ENCODE measurements around the gene CP. TPM values are rescaled to one million over a fixed set of nuclear protein-coding genes. Genes with fewer than 3 reads are reported as not detected.

The CP gene
- total and polyA plus RNA-seq, 2 experiments from 2014 or later, result 0.12 TPM; not detected in 1

DNA sequence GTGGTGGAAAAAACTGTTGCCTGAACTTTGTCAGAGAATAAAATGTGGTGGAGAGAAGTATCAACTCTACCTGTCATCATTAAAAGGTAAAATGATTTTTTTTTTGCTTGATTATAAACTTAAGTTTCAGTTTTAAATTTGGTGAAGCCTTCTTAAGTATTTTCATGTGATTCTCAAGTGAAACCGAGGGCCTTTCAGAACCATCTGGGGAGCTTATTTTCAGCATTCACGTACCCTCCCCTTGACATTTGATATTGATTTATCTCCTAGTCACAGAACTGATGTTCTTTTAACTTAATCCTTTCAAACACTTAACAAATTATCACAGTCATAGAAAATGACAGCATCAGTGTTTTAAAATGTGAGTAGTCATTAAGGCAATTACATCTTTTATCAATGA lies 53.7 kb downstream of the CP start:
- Histone ChIP-seq H3K9me3 (ENCODE audit: low read depth) (no peaks in the 10 kb centered on the region), H3K27me3 (no peaks in the 10 kb centered on the region), H3K4me3 (no peak overlapping the region), H3K4me1 (ENCODE audit: low read depth) (no peaks in the 10 kb centered on the region), H3K27ac (no peak overlapping the region), H3K36me3 (no peaks in the 10 kb centered on the region)
- TF ChIP-seq, protein P1, sequence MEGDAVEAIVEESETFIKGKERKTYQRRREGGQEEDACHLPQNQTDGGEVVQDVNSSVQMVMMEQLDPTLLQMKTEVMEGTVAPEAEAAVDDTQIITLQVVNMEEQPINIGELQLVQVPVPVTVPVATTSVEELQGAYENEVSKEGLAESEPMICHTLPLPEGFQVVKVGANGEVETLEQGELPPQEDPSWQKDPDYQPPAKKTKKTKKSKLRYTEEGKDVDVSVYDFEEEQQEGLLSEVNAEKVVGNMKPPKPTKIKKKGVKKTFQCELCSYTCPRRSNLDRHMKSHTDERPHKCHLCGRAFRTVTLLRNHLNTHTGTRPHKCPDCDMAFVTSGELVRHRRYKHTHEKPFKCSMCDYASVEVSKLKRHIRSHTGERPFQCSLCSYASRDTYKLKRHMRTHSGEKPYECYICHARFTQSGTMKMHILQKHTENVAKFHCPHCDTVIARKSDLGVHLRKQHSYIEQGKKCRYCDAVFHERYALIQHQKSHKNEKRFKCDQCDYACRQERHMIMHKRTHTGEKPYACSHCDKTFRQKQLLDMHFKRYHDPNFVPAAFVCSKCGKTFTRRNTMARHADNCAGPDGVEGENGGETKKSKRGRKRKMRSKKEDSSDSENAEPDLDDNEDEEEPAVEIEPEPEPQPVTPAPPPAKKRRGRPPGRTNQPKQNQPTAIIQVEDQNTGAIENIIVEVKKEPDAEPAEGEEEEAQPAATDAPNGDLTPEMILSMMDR (IDR thresholded peaks at IDR 0.05; ENCODE audit: low read depth, low read length), result no peak
- no peak for DNase-seq (ENCODE audit: low read depth in 1 of 2, low spot score in 1 of 2)

GRCh38 chr3:149163066-149163465 lies 58.6 kb downstream of the CP start:
- no peak overlapping the region for H3K27ac ChIP-seq
- H3K36me3 ChIP-seq, result peaks cover 2% of the 10 kb centered on the region
- H3K9me3 ChIP-seq (ENCODE audit: low read depth), result no peaks in the 10 kb centered on the region
- H3K27me3 ChIP-seq, result no peaks in the 10 kb centered on the region
- no peak for DNase-seq (ENCODE audit: low read depth in 1 of 2, low spot score in 1 of 2)
- no peak overlapping the region for H3K4me3 ChIP-seq
- TF ChIP-seq, protein P1 (IDR thresholded peaks at IDR 0.05; ENCODE audit: low read depth, low read length), result no peak
- no peaks in the 10 kb centered on the region for H3K4me1 ChIP-seq (ENCODE audit: low read depth)

- no peak overlapping the region for H3K27ac ChIP-seq
- peaks cover 3% of the 10 kb centered on the region for H3K36me3 ChIP-seq
- TF ChIP-seq, protein P1 (IDR thresholded peaks at IDR 0.05; ENCODE audit: low read depth, low read length), result no peak
- no peak overlapping the region for H3K4me3 ChIP-seq
- DNase-seq (ENCODE audit: low read depth in 1 of 2, low spot score in 1 of 2), result peak in 1 of 2 donors; percentile 48
- no peaks in the 10 kb centered on the region for H3K27me3 ChIP-seq
- no peaks in the 10 kb centered on the region for H3K9me3 ChIP-seq (ENCODE audit: low read depth)
- no peaks in the 10 kb centered on the region for H3K4me1 ChIP-seq (ENCODE audit: low read depth)
These were observed 59.6 kb downstream of the CP start for GRCh38 chr3:149162007-149162406.

GRCh38 chr3:149160754-149161300 lies 60.8 kb downstream of the CP start:
- H3K36me3 ChIP-seq, result peaks cover 3% of the 10 kb centered on the region
- H3K9me3 ChIP-seq (ENCODE audit: low read depth), result no peaks in the 10 kb centered on the region
- no peak overlapping the region for H3K27ac ChIP-seq
- no peaks in the 10 kb centered on the region for H3K27me3 ChIP-seq
- H3K4me1 ChIP-seq (ENCODE audit: low read depth), result no peaks in the 10 kb centered on the region
- H3K4me3 ChIP-seq, result no peak overlapping the region
- TF ChIP-seq, protein P1 (IDR thresholded peaks at IDR 0.05; ENCODE audit: low read depth, low read length), result no peak
- peak in 1 of 2 donors; percentile 48 for DNase-seq (ENCODE audit: low read depth in 1 of 2, low spot score in 1 of 2)

GRCh38 chr3:149153402-149153801 lies 68.2 kb downstream of the CP start:
- Histone ChIP-seq H3K4me1 (ENCODE audit: low read depth) (no peaks in the 10 kb centered on the region), H3K9me3 (ENCODE audit: low read depth) (no peaks in the 10 kb centered on the region), H3K4me3 (no peak overlapping the region), H3K27ac (no peak overlapping the region), H3K36me3 (peaks cover 3% of the 10 kb centered on the region), H3K27me3 (no peaks in the 10 kb centered on the region)
- TF ChIP-seq, protein P1 (IDR thresholded peaks at IDR 0.05; ENCODE audit: low read depth, low read length), result no peak
- DNase-seq (ENCODE audit: low read depth in 1 of 2, low spot score in 1 of 2), result no peak

All from cardiac muscle cell (in vitro differentiated cells and primary cell).